WTC11 (cell line): ENCODE data around the gene CACNB4. TPM values are rescaled to one million over a fixed set of nuclear protein-coding genes. Genes with fewer than 3 reads are reported as not detected.

Source experiments
- ATAC-seq: fragments of 200-7000 bp; cut with Tn5 transposase; 2 replicates; pipeline ENCODE4 v1.10.0; 2021; ENCODE audit warnings: mild to moderate bottlenecking, moderate library complexity
- CTCF ChIA-PET: fragments of 300-600 bp; sonication (Branson Sonifier 250); formaldehyde crosslinking; loops from one replicate; lab custom pipeline; 2021; ENCODE audit warnings: antibody characterized with exemption; lab: Charles Lee
- POLR2A ChIA-PET: fragments of 350-600 bp; sonication (Branson Sonifier 250); formaldehyde crosslinking; loops from one replicate; lab custom pipeline; 2021; ENCODE audit warnings: antibody characterized with exemption; lab: Charles Lee
- DNase-seq: peaks from one replicate; pipeline ENCODE4 v3.0.0; 2021; ENCODE audit warnings: low spot score
- H3K27ac Mint-ChIP-seq: 2 replicates; pipeline ENCODE4 v1.8.0; 2021; ENCODE audit warnings: mixed read lengths
- H3K27me3 Mint-ChIP-seq: 2 replicates; pipeline ENCODE4 v1.8.0; 2021; ENCODE audit warnings: low read depth, mild to moderate bottlenecking, moderate library complexity, mixed read lengths
- H3K36me3 Mint-ChIP-seq: 2 replicates; pipeline ENCODE4 v1.8.0; 2021; ENCODE audit warnings: mixed read lengths
- H3K4me1 Mint-ChIP-seq: 2 replicates; pipeline ENCODE4 v1.8.0; 2022; ENCODE audit warnings: mixed read lengths
- H3K4me3 Mint-ChIP-seq: 2 replicates; pipeline ENCODE4 v1.8.0; 2021; ENCODE audit warnings: mild to moderate bottlenecking, moderate library complexity, mixed read lengths
- H3K9me3 Mint-ChIP-seq: 2 replicates; pipeline ENCODE4 v1.8.0; 2021; ENCODE audit warnings: mixed read lengths
- E2F4 ChIP-seq: sonication (generic); formaldehyde crosslinking; IDR thresholded peaks from 2 replicates; pipeline ENCODE4 v1.8.1; 2022; ENCODE audit warnings: low read depth, mild to moderate bottlenecking, moderate library complexity, missing genetic modification reagents, borderline replicate concordance
- HMGA2 ChIP-seq: fragments of 250-450 bp; sonication (Bioruptor Pico); IDR thresholded peaks from 2 replicates; pipeline ENCODE4 v1.4.0; 2021; ENCODE audit warnings: mild to moderate bottlenecking, moderate library complexity
- IRF2 ChIP-seq: sonication (generic); formaldehyde crosslinking; IDR thresholded peaks from 2 replicates; pipeline ENCODE4 v1.8.0; 2022; ENCODE audit warnings: low read depth, missing genetic modification reagents, borderline replicate concordance
- JUN ChIP-seq: sonication (generic); formaldehyde crosslinking; IDR thresholded peaks from 2 replicates; pipeline ENCODE4 v1.8.0; 2023; ENCODE audit warnings: mild to moderate bottlenecking, missing genetic modification reagents
- MYBL2 ChIP-seq: sonication (generic); formaldehyde crosslinking; IDR thresholded peaks from 2 replicates; pipeline ENCODE4 v1.8.1; 2023; ENCODE audit warnings: mild to moderate bottlenecking, moderate library complexity, missing genetic modification reagents
- SMAD3 ChIP-seq: sonication (generic); formaldehyde crosslinking; IDR thresholded peaks from 2 replicates; pipeline ENCODE4 v1.8.0; 2022; ENCODE audit warnings: missing genetic modification reagents, mild to moderate bottlenecking, borderline replicate concordance
- SMAD4 ChIP-seq: sonication (generic); formaldehyde crosslinking; IDR thresholded peaks from 2 replicates; pipeline ENCODE4 v1.8.0; 2022; ENCODE audit warnings: mild to moderate bottlenecking, missing genetic modification reagents
- SP1 ChIP-seq: sonication (generic); formaldehyde crosslinking; conservative IDR thresholded peaks from 2 replicates; pipeline ENCODE4 v1.8.1; 2022; ENCODE audit warnings: missing genetic modification reagents
- ZNF219 ChIP-seq: sonication (generic); formaldehyde crosslinking; IDR thresholded peaks from 2 replicates; pipeline ENCODE4 v1.8.0; 2023; ENCODE audit warnings: missing genetic modification reagents, mild to moderate bottlenecking, borderline replicate concordance
- ZNF423 ChIP-seq: fragments of 250-450 bp; sonication (Bioruptor Pico); IDR thresholded peaks from 2 replicates; pipeline ENCODE4 v2.1.2; 2022; ENCODE audit warnings: mild to moderate bottlenecking, moderate library complexity
- ZNF425 ChIP-seq: fragments of 250-450 bp; sonication (Bioruptor Pico); conservative IDR thresholded peaks from 2 replicates; pipeline ENCODE4 v1.9.0; 2021; ENCODE audit warnings: mild to moderate bottlenecking
- ZNF512 ChIP-seq: sonication (generic); formaldehyde crosslinking; IDR thresholded peaks from 2 replicates; pipeline ENCODE4 v1.8.1; 2022; ENCODE audit warnings: missing genetic modification reagents, borderline replicate concordance
- ZNF532 ChIP-seq: fragments of 250-450 bp; sonication (Bioruptor Pico); IDR thresholded peaks from 2 replicates; pipeline ENCODE4 v1.9.0; 2021; ENCODE audit warnings: mild to moderate bottlenecking, borderline replicate concordance
- total RNA-seq: library from RNA; stranded (reverse); gene quantifications from 3 replicates; pipeline ENCODE4 v1.2.3, GENCODE V29; 2021
- TF ChIP-seq, protein P1 (sequence below): sonication (generic); formaldehyde crosslinking; IDR thresholded peaks from 2 replicates; pipeline ENCODE4 v1.8.1; 2023; ENCODE audit warnings: mild to moderate bottlenecking, missing genetic modification reagents, borderline replicate concordance
- TF ChIP-seq, protein P2 (sequence below): sonication (generic); formaldehyde crosslinking; IDR thresholded peaks from 2 replicates; pipeline ENCODE4 v1.8.0; 2022; ENCODE audit warnings: mild to moderate bottlenecking, missing genetic modification reagents
- TF ChIP-seq, protein P3 (sequence below): sonication (generic); formaldehyde crosslinking; IDR thresholded peaks from 2 replicates; pipeline ENCODE4 v1.8.1; 2023; ENCODE audit warnings: mild to moderate bottlenecking, missing genetic modification reagents, moderate library complexity
- TF ChIP-seq, protein P4 (sequence below): fragments of 250-450 bp; sonication (Bioruptor Pico); IDR thresholded peaks from 2 replicates; pipeline ENCODE4 v1.9.0; 2021; ENCODE audit warnings: mild to moderate bottlenecking

CACNB4 gene
- total RNA-seq, 1 experiment from 2014 or later = 4.7 TPM

- Mint-ChIP-seq H3K4me1 (no peaks in the 10 kb centered on the region), H3K27ac (no peak overlapping the region), H3K9me3 (no peaks in the 10 kb centered on the region), H3K27me3 (no peaks in the 10 kb centered on the region), H3K4me3 (no peak overlapping the region), H3K36me3 (no peaks in the 10 kb centered on the region)
- DNase-seq (no peak), ATAC-seq (no peak)
- CTCF ChIA-PET = interaction anchor here (1.0 to 4.4 kb wide), 13 partner anchors 7 to 624 kb away, joined by 3 to 56 read pairs (median 8); no protein-coding TSS in a partner anchor
- no peak for TF ChIP-seq ZNF219 (CRISPR knock-in tag)
- TF ChIP-seq, protein P1, sequence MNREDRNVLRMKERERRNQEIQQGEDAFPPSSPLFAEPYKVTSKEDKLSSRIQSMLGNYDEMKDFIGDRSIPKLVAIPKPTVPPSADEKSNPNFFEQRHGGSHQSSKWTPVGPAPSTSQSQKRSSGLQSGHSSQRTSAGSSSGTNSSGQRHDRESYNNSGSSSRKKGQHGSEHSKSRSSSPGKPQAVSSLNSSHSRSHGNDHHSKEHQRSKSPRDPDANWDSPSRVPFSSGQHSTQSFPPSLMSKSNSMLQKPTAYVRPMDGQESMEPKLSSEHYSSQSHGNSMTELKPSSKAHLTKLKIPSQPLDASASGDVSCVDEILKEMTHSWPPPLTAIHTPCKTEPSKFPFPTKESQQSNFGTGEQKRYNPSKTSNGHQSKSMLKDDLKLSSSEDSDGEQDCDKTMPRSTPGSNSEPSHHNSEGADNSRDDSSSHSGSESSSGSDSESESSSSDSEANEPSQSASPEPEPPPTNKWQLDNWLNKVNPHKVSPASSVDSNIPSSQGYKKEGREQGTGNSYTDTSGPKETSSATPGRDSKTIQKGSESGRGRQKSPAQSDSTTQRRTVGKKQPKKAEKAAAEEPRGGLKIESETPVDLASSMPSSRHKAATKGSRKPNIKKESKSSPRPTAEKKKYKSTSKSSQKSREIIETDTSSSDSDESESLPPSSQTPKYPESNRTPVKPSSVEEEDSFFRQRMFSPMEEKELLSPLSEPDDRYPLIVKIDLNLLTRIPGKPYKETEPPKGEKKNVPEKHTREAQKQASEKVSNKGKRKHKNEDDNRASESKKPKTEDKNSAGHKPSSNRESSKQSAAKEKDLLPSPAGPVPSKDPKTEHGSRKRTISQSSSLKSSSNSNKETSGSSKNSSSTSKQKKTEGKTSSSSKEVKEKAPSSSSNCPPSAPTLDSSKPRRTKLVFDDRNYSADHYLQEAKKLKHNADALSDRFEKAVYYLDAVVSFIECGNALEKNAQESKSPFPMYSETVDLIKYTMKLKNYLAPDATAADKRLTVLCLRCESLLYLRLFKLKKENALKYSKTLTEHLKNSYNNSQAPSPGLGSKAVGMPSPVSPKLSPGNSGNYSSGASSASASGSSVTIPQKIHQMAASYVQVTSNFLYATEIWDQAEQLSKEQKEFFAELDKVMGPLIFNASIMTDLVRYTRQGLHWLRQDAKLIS (CRISPR knock-in tag) = no peak
- no peak for TF ChIP-seq ZNF532 (CRISPR knock-in tag)
- no peak for TF ChIP-seq IRF2 (CRISPR knock-in tag)
- TF ChIP-seq SMAD4 (CRISPR knock-in tag) = no peak
- TF ChIP-seq, protein P2, sequence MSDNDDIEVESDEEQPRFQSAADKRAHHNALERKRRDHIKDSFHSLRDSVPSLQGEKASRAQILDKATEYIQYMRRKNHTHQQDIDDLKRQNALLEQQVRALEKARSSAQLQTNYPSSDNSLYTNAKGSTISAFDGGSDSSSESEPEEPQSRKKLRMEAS (CRISPR knock-in tag) = no peak
- TF ChIP-seq ZNF512 = no peak
- TF ChIP-seq, protein P3, sequence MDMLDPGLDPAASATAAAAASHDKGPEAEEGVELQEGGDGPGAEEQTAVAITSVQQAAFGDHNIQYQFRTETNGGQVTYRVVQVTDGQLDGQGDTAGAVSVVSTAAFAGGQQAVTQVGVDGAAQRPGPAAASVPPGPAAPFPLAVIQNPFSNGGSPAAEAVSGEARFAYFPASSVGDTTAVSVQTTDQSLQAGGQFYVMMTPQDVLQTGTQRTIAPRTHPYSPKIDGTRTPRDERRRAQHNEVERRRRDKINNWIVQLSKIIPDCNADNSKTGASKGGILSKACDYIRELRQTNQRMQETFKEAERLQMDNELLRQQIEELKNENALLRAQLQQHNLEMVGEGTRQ (CRISPR knock-in tag) = no peak
- TF ChIP-seq, all 79 proteins: peak for 0
- POLR2A ChIA-PET = no interaction called here
These were observed 74.4 kb downstream of the CACNB4 start for GRCh38 chr2:152024477-152024876.

GRCh38 chr2:152022090-152022489 lies 76.8 kb downstream of the CACNB4 start:
- H3K9me3 Mint-ChIP-seq = no peaks in the 10 kb centered on the region
- H3K36me3 Mint-ChIP-seq = no peaks in the 10 kb centered on the region
- H3K27ac Mint-ChIP-seq = no peak overlapping the region
- H3K4me3 Mint-ChIP-seq = no peak overlapping the region
- POLR2A ChIA-PET = no interaction called here
- no peaks in the 10 kb centered on the region for H3K27me3 Mint-ChIP-seq
- ATAC-seq = no peak
- CTCF ChIA-PET = no interaction called here
- DNase-seq = no peak
- H3K4me1 Mint-ChIP-seq = no peaks in the 10 kb centered on the region
- no peak for TF ChIP-seq E2F4 (CRISPR knock-in tag)
- TF ChIP-seq, protein P4, sequence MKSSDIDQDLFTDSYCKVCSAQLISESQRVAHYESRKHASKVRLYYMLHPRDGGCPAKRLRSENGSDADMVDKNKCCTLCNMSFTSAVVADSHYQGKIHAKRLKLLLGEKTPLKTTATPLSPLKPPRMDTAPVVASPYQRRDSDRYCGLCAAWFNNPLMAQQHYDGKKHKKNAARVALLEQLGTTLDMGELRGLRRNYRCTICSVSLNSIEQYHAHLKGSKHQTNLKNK (CRISPR knock-in tag) = no peak
- no peak for TF ChIP-seq MYBL2 (CRISPR knock-in tag)
- TF ChIP-seq ZNF423 (CRISPR knock-in tag) = no peak
- TF ChIP-seq SP1 (CRISPR knock-in tag) = no peak
- no peak for TF ChIP-seq HMGA2
- no peak for TF ChIP-seq ZNF425 (CRISPR knock-in tag)
- no peak for TF ChIP-seq SMAD3 (CRISPR knock-in tag)
- TF ChIP-seq JUN (CRISPR knock-in tag) = no peak
